Activated CD4-positive, alpha-beta T cell treated with anti-CD3 and anti-CD28 coated beads, Interleukin-2, amount 50 U/mL, for 24 hours (primary cell): ENCODE measurements around the gene SLC10A1.
A peak's percentile ranks its signal among the peaks of the same experiment; 100 is the strongest.
"Not testable (repeated sequence)": the region's sequence is repeated elsewhere in the genome, so short reads cannot be mapped to it uniquely, and the experiment has no call there.

Experiments
- DNase-seq, 2 donors: peaks; one replicate each; pipeline ENCODE4 v3.0.0-alpha.2; 2020; ENCODE audit warnings: low read depth in 1 of 2, low spot score in 1 of 2

The SLC10A1 gene

GRCh38 chr14:69796797-69797500, at the start of gene SLC10A1:
Gene SLC10A1 (minus strand): TSS chr14:69797241. CDS start chr14:69797155, 86 bp downstream.
- no peak for DNase-seq

- no peak for DNase-seq
Observed at GRCh38 chr14:69845787-69846186, 48.7 kb upstream of the SLC10A1 start.

GRCh38 chr14:69845050-69845581, 48.1 kb upstream of the SLC10A1 start:
- no peak for DNase-seq

- no peak for DNase-seq
Observed at GRCh38 chr14:69844171-69844570, 47.1 kb upstream of the SLC10A1 start.

GRCh38 chr14:69842686-69843420, 45.8 kb upstream of the SLC10A1 start:
- DNase-seq, result no peak

- DNase-seq, result no peak
Observed at GRCh38 chr14:69841656-69842055, 44.6 kb upstream of the SLC10A1 start.

- DNase-seq, result no peak
Observed at GRCh38 chr14:69839661-69840060, 42.6 kb upstream of the SLC10A1 start.

GRCh38 chr14:69838881-69839416, 41.9 kb upstream of the SLC10A1 start:
- DNase-seq, result no peak

- no peak for DNase-seq
Observed at GRCh38 chr14:69828879-69829278, 31.8 kb upstream of the SLC10A1 start.

- DNase-seq, result no peak
Observed at GRCh38 chr14:69828354-69828753, 31.3 kb upstream of the SLC10A1 start.

GRCh38 chr14:69827560-69827959, 30.5 kb upstream of the SLC10A1 start:
- DNase-seq, result no peak

- no peak for DNase-seq
Observed at GRCh38 chr14:69822456-69822855, 25.4 kb upstream of the SLC10A1 start.

- DNase-seq, result no peak
Observed at GRCh38 chr14:69820991-69821390, 23.9 kb upstream of the SLC10A1 start.

GRCh38 chr14:69819607-69820006, 22.6 kb upstream of the SLC10A1 start:
- no peak for DNase-seq

- DNase-seq, result peak; percentile 31 to 64
Observed at GRCh38 chr14:69818758-69819191, 21.7 kb upstream of the SLC10A1 start.

GRCh38 chr14:69816216-69816615, 19.2 kb upstream of the SLC10A1 start:
- no peak for DNase-seq

GRCh38 chr14:69815556-69815955, 18.5 kb upstream of the SLC10A1 start:
- no peak for DNase-seq

- DNase-seq, result no peak
Observed at GRCh38 chr14:69814397-69814796, 17.4 kb upstream of the SLC10A1 start.

GRCh38 chr14:69813346-69813745, 16.3 kb upstream of the SLC10A1 start:
- DNase-seq, result not testable (repeated sequence)

- DNase-seq, result no peak
Observed at GRCh38 chr14:69812711-69813110, 15.7 kb upstream of the SLC10A1 start.

- no peak for DNase-seq
Observed at GRCh38 chr14:69811868-69812252, 14.8 kb upstream of the SLC10A1 start.
